NCI-H446 (cell line): ENCODE measurements around the gene COG5.
"Not testable (repeated sequence)": the region's sequence is repeated elsewhere in the genome, so short reads cannot be mapped to it uniquely, and the experiment has no call there.

ENCODE experiments used
- DNase-seq, 2 experiments: peaks; one replicate each; lab custom pipeline; 2025; lab: John Stamatoyannopoulos, UW

The COG5 gene

GRCh38 chr7:107274506-107274905 is 289.2 kb downstream of the COG5 start:
- no peak for DNase-seq

- DNase-seq = no peak
These were observed 293.9 kb downstream of the COG5 start for GRCh38 chr7:107269790-107270189.

- no peak for DNase-seq
These were observed 295.1 kb downstream of the COG5 start for GRCh38 chr7:107268594-107268993.

GRCh38 chr7:107267138-107267537 is 296.6 kb downstream of the COG5 start:
- DNase-seq = no peak

- no peak for DNase-seq
These were observed 299.0 kb downstream of the COG5 start for GRCh38 chr7:107264723-107265122.

GRCh38 chr7:107262857-107263256 is 300.9 kb downstream of the COG5 start:
- DNase-seq = peak in 1 of 2 experiments; percentile 8

GRCh38 chr7:107258737-107259136 is 305.0 kb downstream of the COG5 start:
- no peak for DNase-seq

- no peak for DNase-seq
These were observed 308.1 kb downstream of the COG5 start for GRCh38 chr7:107255602-107256001.

- DNase-seq = no peak
These were observed 309.2 kb downstream of the COG5 start for GRCh38 chr7:107254398-107254985.

- peak in 1 of 2 experiments; percentile 48 for DNase-seq
These were observed 310.1 kb downstream of the COG5 start for GRCh38 chr7:107253599-107253998.

- no peak for DNase-seq
These were observed 311.8 kb downstream of the COG5 start for GRCh38 chr7:107251963-107252362.

- no peak for DNase-seq
These were observed 315.0 kb downstream of the COG5 start for GRCh38 chr7:107248551-107249316.

- DNase-seq = not testable (repeated sequence)
These were observed 316.9 kb downstream of the COG5 start for GRCh38 chr7:107246836-107247235.

- DNase-seq = no peak
These were observed 319.1 kb downstream of the COG5 start for GRCh38 chr7:107244613-107245012.

GRCh38 chr7:107242267-107242666 is 321.5 kb downstream of the COG5 start:
- no peak for DNase-seq

- DNase-seq = no peak
These were observed 326.3 kb downstream of the COG5 start for GRCh38 chr7:107237451-107237850.

GRCh38 chr7:107236862-107237261 is 326.9 kb downstream of the COG5 start:
- DNase-seq = no peak

- no peak for DNase-seq
These were observed 329.3 kb downstream of the COG5 start for GRCh38 chr7:107234436-107234835.

GRCh38 chr7:107233981-107234380 is 329.7 kb downstream of the COG5 start:
- DNase-seq = no peak

- DNase-seq = no peak
These were observed 330.5 kb downstream of the COG5 start for GRCh38 chr7:107233174-107233573.

GRCh38 chr7:107232568-107233090 is 331.1 kb downstream of the COG5 start:
- DNase-seq = no peak

- no peak for DNase-seq
These were observed 333.4 kb downstream of the COG5 start for GRCh38 chr7:107230334-107230733.

- no peak for DNase-seq
These were observed 335.4 kb downstream of the COG5 start for GRCh38 chr7:107228291-107228690.
